SU-DHL-6 (cell line): ENCODE measurements around the gene AKR1D1.
"Not testable (repeated sequence)": the region's sequence is repeated elsewhere in the genome, so short reads cannot be mapped to it uniquely, and the experiment has no call there.

Experiments
- H2AFZ ChIP-seq: fragments of 200-600 bp; sonication (generic); 2 replicates; pipeline ENCODE4 v1.6.1; 2014; ENCODE audit warnings: low read depth, mild to moderate bottlenecking, moderate library complexity, mixed read lengths, antibody characterized with exemption, low read length; ENCODE audit not compliant: severe bottlenecking
- H3F3A ChIP-seq: fragments of 200-600 bp; shearing (Covaris generic); 2 replicates; pipeline ENCODE4 v1.6.0; 2016; ENCODE audit warnings: antibody characterized with exemption, mild to moderate bottlenecking; ENCODE audit not compliant: insufficient read depth
- H3K27ac ChIP-seq: fragments of 200-600 bp; sonication (generic); 2 replicates; pipeline ENCODE4 v1.5.1; 2016; ENCODE audit warnings: low read depth, mild to moderate bottlenecking, low read length, moderate library complexity, mixed read lengths
- H3K27me3 ChIP-seq: fragments of 200-600 bp; sonication (generic), shearing (Covaris generic); 2 replicates; pipeline ENCODE4 v1.6.0; 2014; ENCODE audit warnings: mild to moderate bottlenecking, low read length
- H3K36me3 ChIP-seq: fragments of 200-600 bp; sonication (generic); 2 replicates; pipeline ENCODE4 v1.6.1; 2014; ENCODE audit warnings: mild to moderate bottlenecking, low read length, mixed read lengths
- H3K4me2 ChIP-seq: fragments of 300-600, 200-600 bp; shearing (Covaris generic), sonication (generic); 2 replicates; pipeline ENCODE4 v1.6.0; 2014; ENCODE audit warnings: low read length, low read depth, mild to moderate bottlenecking; ENCODE audit not compliant: poor library complexity, severe bottlenecking
- H3K4me3 ChIP-seq: fragments of 200-600 bp; sonication (generic); 2 replicates; pipeline ENCODE4 v1.5.1; 2014; ENCODE audit warnings: antibody characterized with exemption, low read length, mild to moderate bottlenecking, mixed read lengths; ENCODE audit not compliant: insufficient read depth, poor library complexity, severe bottlenecking
- H3K79me2 ChIP-seq: fragments of 200-600 bp; sonication (generic); 2 replicates; pipeline ENCODE4 v1.6.1; 2014; ENCODE audit warnings: mild to moderate bottlenecking, low read length, moderate library complexity; ENCODE audit not compliant: insufficient read depth
- H3K9ac ChIP-seq: fragments of 200-600 bp; sonication (generic); 2 replicates; pipeline ENCODE4 v1.7.0; 2014; ENCODE audit warnings: mild to moderate bottlenecking, low read length
- H3K9me2 ChIP-seq: fragments of 200-600 bp; sonication (generic); replicated peaks from 2 replicates; pipeline ENCODE4 v1.6.1; 2014; ENCODE audit warnings: low read length; ENCODE audit not compliant: insufficient read depth
- H3K9me3 ChIP-seq: fragments of 200-600 bp; sonication (generic); 2 replicates; pipeline ENCODE4 v1.6.1; 2014; ENCODE audit warnings: low read length, mixed read lengths; ENCODE audit not compliant: insufficient read depth
- H4K20me1 ChIP-seq: fragments of 200-600 bp; sonication (generic); 2 replicates; pipeline ENCODE4 v1.6.1; 2014; ENCODE audit warnings: low read depth, mild to moderate bottlenecking, antibody characterized with exemption, low read length, moderate library complexity, mixed read lengths
- EZH2phosphoT487 ChIP-seq: fragments of 200-600 bp; sonication (generic), shearing (Covaris generic); conservative IDR thresholded peaks from 2 replicates; pipeline ENCODE4 v1.6.1; 2018; ENCODE audit warnings: mild to moderate bottlenecking, antibody characterized with exemption, low read length, moderate library complexity, mixed read lengths
- TF ChIP-seq, protein P1 (sequence below): fragments of 200-600 bp; sonication (generic); IDR thresholded peaks from one replicate; pipeline ENCODE4 v1.5.1; 2017; ENCODE audit warnings: antibody characterized with exemption, mild to moderate bottlenecking, low read length, moderate library complexity; ENCODE audit not compliant: insufficient read depth, poor library complexity, severe bottlenecking

The AKR1D1 gene

DNA sequence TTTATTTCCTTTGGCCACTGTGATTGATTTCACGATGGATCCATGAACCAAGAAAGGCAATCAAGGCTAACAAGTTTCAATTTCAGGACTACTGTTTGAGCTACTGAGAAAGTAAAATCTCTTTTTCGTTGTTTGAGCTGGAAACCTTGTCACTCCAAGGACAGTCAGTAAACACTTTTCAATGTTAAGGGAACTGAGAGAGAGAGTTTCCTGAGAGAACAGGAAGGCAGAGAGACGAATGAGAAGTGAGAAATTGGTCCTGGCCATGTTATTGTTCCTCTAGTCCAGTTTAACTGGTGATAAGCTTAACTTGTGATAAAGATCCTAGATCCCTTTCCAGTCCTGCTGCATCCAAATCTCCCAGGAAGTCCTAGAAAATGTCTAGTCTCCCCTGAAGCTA is 909 bp upstream of the AKR1D1 start:
- no peaks in the 10 kb centered on the region for H3F3A ChIP-seq
- H3K9me3 ChIP-seq, result no peaks in the 10 kb centered on the region
- TF ChIP-seq, protein P1, sequence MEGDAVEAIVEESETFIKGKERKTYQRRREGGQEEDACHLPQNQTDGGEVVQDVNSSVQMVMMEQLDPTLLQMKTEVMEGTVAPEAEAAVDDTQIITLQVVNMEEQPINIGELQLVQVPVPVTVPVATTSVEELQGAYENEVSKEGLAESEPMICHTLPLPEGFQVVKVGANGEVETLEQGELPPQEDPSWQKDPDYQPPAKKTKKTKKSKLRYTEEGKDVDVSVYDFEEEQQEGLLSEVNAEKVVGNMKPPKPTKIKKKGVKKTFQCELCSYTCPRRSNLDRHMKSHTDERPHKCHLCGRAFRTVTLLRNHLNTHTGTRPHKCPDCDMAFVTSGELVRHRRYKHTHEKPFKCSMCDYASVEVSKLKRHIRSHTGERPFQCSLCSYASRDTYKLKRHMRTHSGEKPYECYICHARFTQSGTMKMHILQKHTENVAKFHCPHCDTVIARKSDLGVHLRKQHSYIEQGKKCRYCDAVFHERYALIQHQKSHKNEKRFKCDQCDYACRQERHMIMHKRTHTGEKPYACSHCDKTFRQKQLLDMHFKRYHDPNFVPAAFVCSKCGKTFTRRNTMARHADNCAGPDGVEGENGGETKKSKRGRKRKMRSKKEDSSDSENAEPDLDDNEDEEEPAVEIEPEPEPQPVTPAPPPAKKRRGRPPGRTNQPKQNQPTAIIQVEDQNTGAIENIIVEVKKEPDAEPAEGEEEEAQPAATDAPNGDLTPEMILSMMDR, result no peak
- TF ChIP-seq EZH2phosphoT487, result no peak
- no peaks in the 10 kb centered on the region for H3K79me2 ChIP-seq
- H3K4me2 ChIP-seq, result no peak overlapping the region
- H3K4me3 ChIP-seq, result no peak overlapping the region
- H4K20me1 ChIP-seq, result no peaks in the 10 kb centered on the region
- no peak overlapping the region for H3K27ac ChIP-seq
- no peaks in the 10 kb centered on the region for H3K27me3 ChIP-seq
- H3K9me2 ChIP-seq, result no peaks in the 10 kb centered on the region
- no peak overlapping the region for H3K9ac ChIP-seq
- H2AFZ ChIP-seq, result no peak overlapping the region
- H3K36me3 ChIP-seq, result no peaks in the 10 kb centered on the region

DNA sequence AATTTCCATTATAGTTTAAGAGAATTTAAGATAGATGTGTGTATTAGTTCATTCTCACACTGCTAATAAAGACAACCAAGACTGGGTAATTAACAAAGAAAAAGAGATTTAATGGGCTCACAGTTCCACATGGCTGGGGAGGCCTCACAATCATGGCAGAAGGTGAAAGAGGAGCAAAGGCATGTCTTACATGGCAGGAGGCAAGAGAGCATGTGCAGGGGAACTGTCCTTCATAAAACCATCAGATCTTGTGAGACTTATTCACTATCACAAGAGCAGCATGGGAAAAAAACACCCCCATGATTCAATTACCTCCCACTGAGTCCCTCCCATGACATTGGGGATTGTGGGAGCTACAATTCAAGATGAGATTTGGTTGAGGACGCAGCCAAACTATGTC is 473 bp upstream of the AKR1D1 start:
- not testable (repeated sequence) for H3K9me3 ChIP-seq, H3K27me3 ChIP-seq, H3K9me2 ChIP-seq, H3F3A ChIP-seq, H3K4me2 ChIP-seq, H3K4me3 ChIP-seq, H3K79me2 ChIP-seq, H3K27ac ChIP-seq, H3K36me3 ChIP-seq, H2AFZ ChIP-seq, H4K20me1 ChIP-seq, H3K9ac ChIP-seq

DNA sequence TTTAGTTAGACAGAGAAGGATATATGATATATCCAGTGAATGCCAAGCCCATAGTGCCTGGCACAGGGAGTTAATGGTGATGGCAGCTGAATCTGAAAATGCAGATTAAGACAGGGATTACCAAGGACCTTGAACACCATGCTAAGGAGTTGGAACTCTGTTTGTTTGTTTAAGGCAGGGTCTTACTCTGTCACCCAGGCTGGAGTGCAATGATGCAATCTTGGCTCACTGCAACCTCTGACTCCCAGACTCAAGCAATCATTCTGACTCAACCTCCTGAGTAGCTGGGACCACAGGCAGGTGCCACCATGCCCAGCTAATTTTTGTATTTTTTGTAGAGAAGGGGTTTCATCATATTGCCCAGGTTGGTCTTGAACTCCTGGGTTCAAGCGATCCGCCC is 1.6 kb downstream of the AKR1D1 start:
- H3F3A ChIP-seq, result no peaks in the 10 kb centered on the region
- TF ChIP-seq, protein P1, result no peak
- no peak for TF ChIP-seq EZH2phosphoT487

DNA sequence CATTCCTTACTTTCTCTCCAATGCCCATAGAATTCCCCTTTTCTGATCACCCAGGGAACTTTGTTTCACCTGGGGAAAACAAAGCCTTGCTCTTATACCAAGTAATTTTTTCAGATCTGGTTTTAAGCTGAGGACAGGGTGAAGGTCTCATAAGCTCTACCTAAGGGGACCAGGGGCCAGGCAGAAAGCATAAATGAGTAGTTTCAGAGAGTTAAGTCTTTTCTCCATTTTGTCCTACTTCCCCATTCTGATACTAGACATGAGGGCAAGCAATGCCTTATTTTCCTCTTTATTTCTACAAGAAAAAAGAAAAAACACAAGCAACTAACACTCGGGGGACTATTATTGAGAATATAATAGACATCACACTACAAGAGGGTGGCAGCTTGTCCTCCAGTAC is 2.9 kb downstream of the AKR1D1 start:
- no peak overlapping the region for H3K27ac ChIP-seq
- no peaks in the 10 kb centered on the region for H3K27me3 ChIP-seq
- H3F3A ChIP-seq, result no peaks in the 10 kb centered on the region
- H3K4me2 ChIP-seq, result no peak overlapping the region
- H3K9me3 ChIP-seq, result no peaks in the 10 kb centered on the region
- no peak overlapping the region for H2AFZ ChIP-seq
- no peaks in the 10 kb centered on the region for H3K36me3 ChIP-seq
- TF ChIP-seq, protein P1, result no peak
- no peak for TF ChIP-seq EZH2phosphoT487
- no peak overlapping the region for H3K9ac ChIP-seq
- H3K4me3 ChIP-seq, result no peak overlapping the region
- H3K9me2 ChIP-seq, result no peaks in the 10 kb centered on the region
- no peaks in the 10 kb centered on the region for H4K20me1 ChIP-seq
- no peaks in the 10 kb centered on the region for H3K79me2 ChIP-seq

More for the DNA sequence above, 1.6 kb downstream of the AKR1D1 start:
- H3K9me2 ChIP-seq, result no peaks in the 10 kb centered on the region
- no peaks in the 10 kb centered on the region for H3K36me3 ChIP-seq
- H3K9ac ChIP-seq, result no peak overlapping the region
- H2AFZ ChIP-seq, result no peak overlapping the region
- no peaks in the 10 kb centered on the region for H3K27me3 ChIP-seq
- H3K79me2 ChIP-seq, result no peaks in the 10 kb centered on the region
- H3K4me3 ChIP-seq, result no peak overlapping the region
- no peaks in the 10 kb centered on the region for H3K9me3 ChIP-seq
- H3K27ac ChIP-seq, result no peak overlapping the region
- H3K4me2 ChIP-seq, result no peak overlapping the region
- no peaks in the 10 kb centered on the region for H4K20me1 ChIP-seq
